Measurements from ENCODE around the gene TMC4.

- TF ChIP-seq POLR2A (IDR thresholded peaks at IDR 0.05; ENCODE audit: low read length) (no peak), GATA1 (IDR thresholded peaks at IDR 0.05; ENCODE audit: low read depth, low read length) (no peak)
Measured at GRCh38 chr19:54149021-54149812, 23.7 kb downstream of the TMC4 start.

Data from erythroblast (primary cell).